OCI-LY1 (cell line): Measurements from ENCODE around the gene GEMIN4.

Experiments used
- H2AFZ ChIP-seq: fragments of 200-600 bp; sonication (generic), shearing (Covaris generic); 2 replicates; pipeline ENCODE4 v1.6.0; 2014; ENCODE audit warnings: antibody characterized with exemption, mild to moderate bottlenecking, low read length
- H3F3A ChIP-seq: fragments of 200-600 bp; sonication (generic), shearing (Covaris generic); 2 replicates; pipeline ENCODE4 v1.6.0; 2014; ENCODE audit warnings: mild to moderate bottlenecking, antibody characterized with exemption, low read length, moderate library complexity; ENCODE audit not compliant: insufficient read depth
- H3K27ac ChIP-seq: fragments of 200-600 bp; sonication (generic); 2 replicates; pipeline ENCODE4 v1.5.1; 2014; ENCODE audit warnings: low read length, mixed run types, mild to moderate bottlenecking, low read depth; ENCODE audit not compliant: poor library complexity, severe bottlenecking
- H3K27me3 ChIP-seq: fragments of 200-600 bp; sonication (generic); 2 replicates; pipeline ENCODE4 v1.6.0; 2014; ENCODE audit warnings: antibody characterized with exemption, mild to moderate bottlenecking, low read length, moderate library complexity; ENCODE audit not compliant: insufficient read depth
- H3K36me3 ChIP-seq: fragments of 200-600 bp; sonication (generic); 2 replicates; pipeline ENCODE4 v1.6.1; 2014; ENCODE audit warnings: mild to moderate bottlenecking, antibody characterized with exemption, low read length, moderate library complexity, mixed read lengths; ENCODE audit not compliant: insufficient read depth
- H3K4me1 ChIP-seq: fragments of 200-600 bp; sonication (generic); 2 replicates; pipeline ENCODE4 v1.5.1; 2014; ENCODE audit warnings: mild to moderate bottlenecking, low read length, moderate library complexity; ENCODE audit not compliant: insufficient read depth, severe bottlenecking
- H3K4me2 ChIP-seq: fragments of 200-600 bp; sonication (generic), shearing (Covaris generic); 2 replicates; pipeline ENCODE4 v1.6.1; 2014; ENCODE audit warnings: low read length
- H3K4me3 ChIP-seq: fragments of 200-600 bp; sonication (generic); 2 replicates; pipeline ENCODE4 v1.5.1; 2014; ENCODE audit warnings: low read length, low read depth, mild to moderate bottlenecking, mixed read lengths; ENCODE audit not compliant: poor library complexity, severe bottlenecking
- H3K79me2 ChIP-seq: fragments of 200-600 bp; shearing (Covaris generic); 2 replicates; pipeline ENCODE4 v1.6.1; 2016; ENCODE audit warnings: mixed run types, low read length, mixed read lengths; ENCODE audit not compliant: insufficient read depth
- H3K9ac ChIP-seq: fragments of 200-600 bp; sonication (generic), shearing (Covaris generic); 2 replicates; pipeline ENCODE4 v1.6.1; 2014; ENCODE audit warnings: mild to moderate bottlenecking, low read length, mixed read lengths
- H3K9me2 ChIP-seq: fragments of 200-600 bp; sonication (generic), shearing (Covaris generic); 2 replicates; pipeline ENCODE4 v1.6.1; 2014; ENCODE audit warnings: low read depth, mild to moderate bottlenecking, low read length, mixed read lengths
- H3K9me3 ChIP-seq: fragments of 200-600 bp; shearing (Covaris generic); 2 replicates; pipeline ENCODE4 v1.6.1; 2014; ENCODE audit warnings: low read length, mixed read lengths
- H4K20me1 ChIP-seq: fragments of 200-600 bp; sonication (generic), shearing (Covaris generic); 2 replicates; pipeline ENCODE4 v1.6.0; 2016; ENCODE audit warnings: mild to moderate bottlenecking, low read length; ENCODE audit not compliant: insufficient read depth
- CTCF ChIP-seq: fragments of 200-600 bp; sonication (generic), shearing (Covaris generic); IDR thresholded peaks from 2 replicates; pipeline ENCODE4 v1.5.1; 2017; ENCODE audit warnings: mild to moderate bottlenecking, antibody characterized with exemption, low read length, moderate library complexity, mixed read lengths
- EZH2 ChIP-seq: fragments of 200-600 bp; sonication (generic), shearing (Covaris generic); IDR thresholded peaks from 2 replicates; pipeline ENCODE4 v1.8.0; 2017; ENCODE audit warnings: borderline replicate concordance, mixed run types, mild to moderate bottlenecking, antibody characterized with exemption, low read length, moderate library complexity, mixed read lengths

Gene GEMIN4

GRCh38 chr17:743139-743538 is 8.9 kb downstream of the GEMIN4 start:
- Histone ChIP-seq H3K9ac (no peak overlapping the region), H3K79me2 (peaks cover 7% of the 10 kb centered on the region; the same call in 1 of the 2 replicates), H4K20me1 (no peaks in the 10 kb centered on the region)

GRCh38 chr17:742147-742793 is 9.8 kb downstream of the GEMIN4 start:
- Histone ChIP-seq H3K27me3 (no peaks in the 10 kb centered on the region), H3K9me3 (no peaks in the 10 kb centered on the region), H3K36me3 (peaks cover 83% of the 10 kb centered on the region), H3K4me2 (no peak overlapping the region), H3K27ac (no peak overlapping the region), H3K9me2 (no peaks in the 10 kb centered on the region), H4K20me1 (no peaks in the 10 kb centered on the region), H3K79me2 (no peaks in the 10 kb centered on the region), H2AFZ (no peak overlapping the region), H3F3A (no peaks in the 10 kb centered on the region), H3K4me3 (no peak overlapping the region), H3K4me1 (peaks cover 12% of the 10 kb centered on the region), H3K9ac (no peak overlapping the region)
- no peak for TF ChIP-seq EZH2
- TF ChIP-seq CTCF: no peak

More at GRCh38 chr17:743139-743538, 8.9 kb downstream of the GEMIN4 start:
- H3K4me3 ChIP-seq: no peak overlapping the region
- H3K27ac ChIP-seq: no peak overlapping the region
- peaks cover 12% of the 10 kb centered on the region for H3K4me1 ChIP-seq
- H3F3A ChIP-seq: no peaks in the 10 kb centered on the region
- no peak overlapping the region for H2AFZ ChIP-seq
- H3K36me3 ChIP-seq: peaks cover 85% of the 10 kb centered on the region
- no peak for TF ChIP-seq CTCF
- no peak for TF ChIP-seq EZH2
- no peaks in the 10 kb centered on the region for H3K9me2 ChIP-seq
- H3K9me3 ChIP-seq: no peaks in the 10 kb centered on the region
- H3K27me3 ChIP-seq: no peaks in the 10 kb centered on the region
- H3K4me2 ChIP-seq: no peak overlapping the region

GRCh38 chr17:740240-741017 is 11.6 kb downstream of the GEMIN4 start:
- H3K79me2 ChIP-seq: no peaks in the 10 kb centered on the region
- H2AFZ ChIP-seq: no peak overlapping the region
- H3K9me2 ChIP-seq: no peaks in the 10 kb centered on the region
- no peak overlapping the region; the same call in 1 of the 2 replicates for H3K4me2 ChIP-seq
- H3K9ac ChIP-seq: no peak overlapping the region
- no peaks in the 10 kb centered on the region for H3K27me3 ChIP-seq
- H3K27ac ChIP-seq: peak overlapping the region; percentile 44
- H3K4me1 ChIP-seq: peaks cover 12% of the 10 kb centered on the region
- no peaks in the 10 kb centered on the region for H3K9me3 ChIP-seq
- no peaks in the 10 kb centered on the region for H4K20me1 ChIP-seq
- no peak for TF ChIP-seq CTCF
- no peak for TF ChIP-seq EZH2
- peaks cover 66% of the 10 kb centered on the region for H3K36me3 ChIP-seq
- H3K4me3 ChIP-seq: no peak overlapping the region
- H3F3A ChIP-seq: no peaks in the 10 kb centered on the region
